Neural cell (in vitro differentiated cells): ENCODE data around the gene SKI. TPM values are rescaled to one million over a fixed set of nuclear protein-coding genes. Genes with fewer than 3 reads are reported as not detected.

Source experiments
- H2AFZ ChIP-seq: fragments of 200-600, 300-800 bp; sonication (generic), shearing (Covaris generic); 2 replicates; pipeline ENCODE4 v1.6.0; 2014; ENCODE audit warnings: low read depth, mild to moderate bottlenecking, antibody characterized with exemption, low read length, moderate library complexity
- H3F3A ChIP-seq: fragments of 200-600 bp; shearing (Covaris generic); 2 replicates; pipeline ENCODE4 v1.6.1; 2016; ENCODE audit warnings: mild to moderate bottlenecking, moderate library complexity, mixed read lengths, antibody characterized with exemption, low read length; ENCODE audit not compliant: insufficient read depth, poor library complexity, severe bottlenecking
- H3K27ac ChIP-seq: fragments of 200-600, 300-800 bp; sonication (generic), shearing (Covaris generic); 2 replicates; pipeline ENCODE4 v1.5.1; 2014; ENCODE audit warnings: mild to moderate bottlenecking, low read length, moderate library complexity
- H3K27me3 ChIP-seq: fragments of 300-800, 200-600 bp; sonication (generic), shearing (Covaris generic); 2 replicates; pipeline ENCODE4 v1.6.0; 2014; ENCODE audit warnings: mild to moderate bottlenecking, low read depth, low read length, moderate library complexity; ENCODE audit not compliant: insufficient read depth
- H3K36me3 ChIP-seq: fragments of 300-800, 200-600 bp; sonication (generic), shearing (Covaris generic); 2 replicates; pipeline ENCODE4 v1.5.1; 2014; ENCODE audit warnings: mild to moderate bottlenecking, antibody characterized with exemption, low read length, moderate library complexity; ENCODE audit not compliant: insufficient read depth
- H3K4me2 ChIP-seq: fragments of 300-800, 200-600 bp; sonication (generic), shearing (Covaris generic); 2 replicates; pipeline ENCODE4 v1.6.0; 2014; ENCODE audit warnings: mild to moderate bottlenecking, low read length
- H3K4me3 ChIP-seq: fragments of 300-800, 200-600 bp; sonication (generic), shearing (Covaris generic); 2 replicates; pipeline ENCODE4 v1.5.1; 2014; ENCODE audit warnings: mild to moderate bottlenecking, low read length, moderate library complexity
- H3K79me2 ChIP-seq: fragments of 200-600 bp; shearing (Covaris generic); replicated peaks from 2 replicates; pipeline ENCODE4 v1.6.0; 2014; ENCODE audit warnings: mild to moderate bottlenecking, low read length, moderate library complexity; ENCODE audit not compliant: insufficient read depth
- H3K9ac ChIP-seq: fragments of 300-800, 200-600 bp; sonication (generic), shearing (Covaris generic); 2 replicates; pipeline ENCODE4 v1.6.1; 2016; ENCODE audit warnings: mild to moderate bottlenecking, low read length, mixed read lengths
- H3K9me2 ChIP-seq: fragments of 200-600 bp; shearing (Covaris generic); 2 replicates; pipeline ENCODE4 v1.6.1; 2016; ENCODE audit warnings: mild to moderate bottlenecking, low read length, mixed read lengths; ENCODE audit not compliant: insufficient read depth
- H3K9me3 ChIP-seq: fragments of 200-600, 300-800 bp; sonication (generic), shearing (Covaris generic); 2 replicates; pipeline ENCODE4 v1.6.1; 2016; ENCODE audit warnings: mild to moderate bottlenecking, mixed run types, low read length, moderate library complexity, mixed read lengths
- H4K20me1 ChIP-seq: fragments of 200-600 bp; shearing (Covaris generic); 2 replicates; pipeline ENCODE4 v1.6.1; 2016; ENCODE audit warnings: mild to moderate bottlenecking, mixed run types; ENCODE audit not compliant: insufficient read depth
- CTCF ChIP-seq: fragments of 450-650 bp; IDR thresholded peaks from 2 replicates; pipeline ENCODE4 v1.5.1; 2014; ENCODE audit warnings: antibody characterized with exemption, mild to moderate bottlenecking, moderate library complexity; ENCODE audit not compliant: poor library complexity, severe bottlenecking
- EP300 ChIP-seq: fragments of 450-650 bp; conservative IDR thresholded peaks from 2 replicates; pipeline ENCODE4 v1.6.1; 2014; ENCODE audit warnings: antibody characterized with exemption, mild to moderate bottlenecking, moderate library complexity; ENCODE audit not compliant: poor library complexity, severe bottlenecking
- EZH2 ChIP-seq: fragments of 200-600, 300-800 bp; shearing (Covaris generic), sonication (generic); IDR thresholded peaks from 2 replicates; pipeline ENCODE4 v1.6.1; 2014; ENCODE audit warnings: antibody characterized with exemption, low read length, borderline replicate concordance, mild to moderate bottlenecking; ENCODE audit not compliant: insufficient read depth, poor library complexity, severe bottlenecking
- MXI1 ChIP-seq: fragments of 450-650 bp; conservative IDR thresholded peaks from 2 replicates; pipeline ENCODE4 v1.6.1; 2014; ENCODE audit warnings: antibody characterized with exemption, mild to moderate bottlenecking; ENCODE audit not compliant: poor library complexity, severe bottlenecking
- POLR2AphosphoS5 ChIP-seq: IDR thresholded peaks from 2 replicates; pipeline ENCODE4 v1.6.1; 2012
- RAD21 ChIP-seq: fragments of 450-650 bp; conservative IDR thresholded peaks from 2 replicates; pipeline ENCODE4 v1.6.1; 2014; ENCODE audit warnings: antibody characterized with exemption, mild to moderate bottlenecking, moderate library complexity
- SMC3 ChIP-seq: fragments of 450-650 bp; conservative IDR thresholded peaks from 2 replicates; pipeline ENCODE4 v1.6.1; 2014; ENCODE audit warnings: antibody characterized with exemption, mild to moderate bottlenecking, moderate library complexity; ENCODE audit not compliant: poor library complexity
- TAF1 ChIP-seq: IDR thresholded peaks from 2 replicates; pipeline ENCODE4 v1.6.1; 2012; ENCODE audit warnings: low read depth
- polyA plus RNA-seq: library from polyadenylated mRNA; depleted of rRNA; stranded (reverse); fragments of >200 nt; gene quantifications from 2 replicates; pipeline ENCODE4 v1.2.3, GENCODE V29; 2014
- TF ChIP-seq, protein P1 (sequence below): IDR thresholded peaks from 2 replicates; pipeline ENCODE4 v1.6.1; 2012; ENCODE audit warnings: borderline replicate concordance

The SKI gene
- polyA plus RNA-seq, 1 donor from 2014 or later = 4.1 TPM

- Histone ChIP-seq H3K79me2 (no peaks in the 10 kb centered on the region), H3K9me3 (no peaks in the 10 kb centered on the region), H3K36me3 (no peaks in the 10 kb centered on the region), H3K4me3 (no peak overlapping the region), H4K20me1 (no peaks in the 10 kb centered on the region), H3K27ac (no peak overlapping the region), H3K9ac (no peak overlapping the region), H3K4me2 (no peak overlapping the region), H3K9me2 (no peaks in the 10 kb centered on the region), H3K27me3 (no peaks in the 10 kb centered on the region), H3F3A (no peaks in the 10 kb centered on the region), H2AFZ (no peak overlapping the region)
- TF ChIP-seq RAD21 = no peak
These were observed 83.3 kb downstream of the SKI start for GRCh38 chr1:2311184-2312032.

GRCh38 chr1:2312160-2312514, 84.0 kb downstream of the SKI start:
- Histone ChIP-seq H3K9ac (no peak overlapping the region), H3K79me2 (no peaks in the 10 kb centered on the region), H4K20me1 (no peaks in the 10 kb centered on the region), H3K4me2 (no peak overlapping the region), H3K4me3 (no peak overlapping the region), H3F3A (no peaks in the 10 kb centered on the region), H3K9me2 (no peaks in the 10 kb centered on the region), H2AFZ (no peak overlapping the region), H3K9me3 (no peaks in the 10 kb centered on the region), H3K36me3 (no peaks in the 10 kb centered on the region), H3K27me3 (no peaks in the 10 kb centered on the region), H3K27ac (no peak overlapping the region)
- no peak for TF ChIP-seq SMC3
- TF ChIP-seq POLR2AphosphoS5 = no peak
- TF ChIP-seq RAD21 = no peak
- no peak for TF ChIP-seq MXI1
- no peak for TF ChIP-seq EZH2
- TF ChIP-seq, protein P1, sequence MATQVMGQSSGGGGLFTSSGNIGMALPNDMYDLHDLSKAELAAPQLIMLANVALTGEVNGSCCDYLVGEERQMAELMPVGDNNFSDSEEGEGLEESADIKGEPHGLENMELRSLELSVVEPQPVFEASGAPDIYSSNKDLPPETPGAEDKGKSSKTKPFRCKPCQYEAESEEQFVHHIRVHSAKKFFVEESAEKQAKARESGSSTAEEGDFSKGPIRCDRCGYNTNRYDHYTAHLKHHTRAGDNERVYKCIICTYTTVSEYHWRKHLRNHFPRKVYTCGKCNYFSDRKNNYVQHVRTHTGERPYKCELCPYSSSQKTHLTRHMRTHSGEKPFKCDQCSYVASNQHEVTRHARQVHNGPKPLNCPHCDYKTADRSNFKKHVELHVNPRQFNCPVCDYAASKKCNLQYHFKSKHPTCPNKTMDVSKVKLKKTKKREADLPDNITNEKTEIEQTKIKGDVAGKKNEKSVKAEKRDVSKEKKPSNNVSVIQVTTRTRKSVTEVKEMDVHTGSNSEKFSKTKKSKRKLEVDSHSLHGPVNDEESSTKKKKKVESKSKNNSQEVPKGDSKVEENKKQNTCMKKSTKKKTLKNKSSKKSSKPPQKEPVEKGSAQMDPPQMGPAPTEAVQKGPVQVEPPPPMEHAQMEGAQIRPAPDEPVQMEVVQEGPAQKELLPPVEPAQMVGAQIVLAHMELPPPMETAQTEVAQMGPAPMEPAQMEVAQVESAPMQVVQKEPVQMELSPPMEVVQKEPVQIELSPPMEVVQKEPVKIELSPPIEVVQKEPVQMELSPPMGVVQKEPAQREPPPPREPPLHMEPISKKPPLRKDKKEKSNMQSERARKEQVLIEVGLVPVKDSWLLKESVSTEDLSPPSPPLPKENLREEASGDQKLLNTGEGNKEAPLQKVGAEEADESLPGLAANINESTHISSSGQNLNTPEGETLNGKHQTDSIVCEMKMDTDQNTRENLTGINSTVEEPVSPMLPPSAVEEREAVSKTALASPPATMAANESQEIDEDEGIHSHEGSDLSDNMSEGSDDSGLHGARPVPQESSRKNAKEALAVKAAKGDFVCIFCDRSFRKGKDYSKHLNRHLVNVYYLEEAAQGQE = no peak
- TF ChIP-seq TAF1 = no peak
- no peak for TF ChIP-seq EP300
- no peak for TF ChIP-seq CTCF
